ENCODE results near the gene RASGRF1.

- TF ChIP-seq, protein P1, sequence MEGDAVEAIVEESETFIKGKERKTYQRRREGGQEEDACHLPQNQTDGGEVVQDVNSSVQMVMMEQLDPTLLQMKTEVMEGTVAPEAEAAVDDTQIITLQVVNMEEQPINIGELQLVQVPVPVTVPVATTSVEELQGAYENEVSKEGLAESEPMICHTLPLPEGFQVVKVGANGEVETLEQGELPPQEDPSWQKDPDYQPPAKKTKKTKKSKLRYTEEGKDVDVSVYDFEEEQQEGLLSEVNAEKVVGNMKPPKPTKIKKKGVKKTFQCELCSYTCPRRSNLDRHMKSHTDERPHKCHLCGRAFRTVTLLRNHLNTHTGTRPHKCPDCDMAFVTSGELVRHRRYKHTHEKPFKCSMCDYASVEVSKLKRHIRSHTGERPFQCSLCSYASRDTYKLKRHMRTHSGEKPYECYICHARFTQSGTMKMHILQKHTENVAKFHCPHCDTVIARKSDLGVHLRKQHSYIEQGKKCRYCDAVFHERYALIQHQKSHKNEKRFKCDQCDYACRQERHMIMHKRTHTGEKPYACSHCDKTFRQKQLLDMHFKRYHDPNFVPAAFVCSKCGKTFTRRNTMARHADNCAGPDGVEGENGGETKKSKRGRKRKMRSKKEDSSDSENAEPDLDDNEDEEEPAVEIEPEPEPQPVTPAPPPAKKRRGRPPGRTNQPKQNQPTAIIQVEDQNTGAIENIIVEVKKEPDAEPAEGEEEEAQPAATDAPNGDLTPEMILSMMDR (conservative IDR thresholded peaks at IDR 0.05) = no peak
- no peak for TF ChIP-seq ZFX (IDR thresholded peaks at IDR 0.05)
Observed at GRCh38 chr15:78927077-78927790, 163.3 kb downstream of the RASGRF1 start.

All from C4-2B (cell line).